ENCODE results near the gene KLHL10. TPM values are rescaled to one million over a fixed set of nuclear protein-coding genes. Genes with fewer than 3 reads are reported as not detected.
A peak's percentile ranks its signal among the peaks of the same experiment; 100 is the strongest.

KLHL10 gene
- polyA plus RNA-seq, 2 of the 4 experiments (the other 2 are of a cell fraction) = 0.12 to 0.13 TPM

DNA sequence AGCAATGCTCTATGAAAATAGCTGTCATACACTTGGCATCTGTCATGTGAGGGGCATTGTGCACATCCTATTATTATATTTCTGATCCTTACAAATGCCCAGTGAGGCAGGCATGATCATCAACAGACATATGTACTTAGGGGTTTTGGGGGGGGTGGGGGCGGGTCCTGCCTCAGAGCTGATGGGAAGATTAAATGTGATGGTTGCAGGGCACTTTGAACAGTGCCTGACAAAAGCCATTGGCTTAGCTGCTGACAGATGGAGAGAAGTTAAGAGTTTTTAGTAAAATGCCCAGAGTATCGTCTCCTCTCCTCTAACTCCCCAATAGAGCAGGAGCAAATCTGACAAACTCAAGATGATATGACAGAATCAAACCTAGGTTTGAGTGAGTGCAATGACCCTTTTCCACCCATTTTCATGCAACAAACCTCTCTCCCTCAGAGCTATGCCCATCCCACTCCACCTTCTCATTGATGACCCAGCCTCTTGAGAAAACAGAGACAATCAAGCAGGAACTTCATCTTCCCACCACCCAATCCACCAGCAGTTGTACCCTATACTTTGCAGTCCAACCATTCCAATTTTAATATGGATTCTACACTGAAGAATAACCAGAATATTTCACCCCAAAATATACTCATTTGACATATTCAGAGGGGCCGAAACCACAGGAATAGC lies 22.8 kb downstream of the KLHL10 start:
- no peak overlapping the region for H3K4me2 ChIP-seq
- CTCF ChIA-PET = interaction anchor here (0.6 to 1.6 kb wide), 10 partner anchors 12 to 688 kb away, joined by 3 to 6 read pairs (median 3); partner anchors contain the start of gene FKBP10
- DNase-seq (ENCODE audit: low read depth in 1 of 2, low spot score in 1 of 2) (no peak), FAIRE-seq (no peak), ATAC-seq (no peak)
- WGBS (ENCODE audit: missing lambda C conversion rate) = 62% methylated on average over 3 of the region's 3 CpGs
- peaks cover 40% of the 10 kb centered on the region for H3K4me1 ChIP-seq
- no peak overlapping the region for H3K4me3 ChIP-seq
- H3K9me3 ChIP-seq = no peaks in the 10 kb centered on the region
- TF ChIP-seq, protein P1, sequence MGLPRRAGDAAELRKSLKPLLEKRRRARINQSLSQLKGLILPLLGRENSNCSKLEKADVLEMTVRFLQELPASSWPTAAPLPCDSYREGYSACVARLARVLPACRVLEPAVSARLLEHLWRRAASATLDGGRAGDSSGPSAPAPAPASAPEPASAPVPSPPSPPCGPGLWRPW (IDR thresholded peaks at IDR 0.05) = no peak
- TF ChIP-seq CBX2 (IDR thresholded peaks at IDR 0.05; ENCODE audit: borderline replicate concordance, low read depth) (no peak), TFCP2L1 (CRISPR knock-in tag; IDR thresholded peaks at IDR 0.05) (no peak), JUN (IDR thresholded peaks at IDR 0.05) (no peak), HEYL (CRISPR knock-in tag; IDR thresholded peaks at IDR 0.05) (no peak), FOSB (CRISPR knock-in tag; IDR thresholded peaks at IDR 0.05) (no peak)
- TF ChIP-seq, protein P2, sequence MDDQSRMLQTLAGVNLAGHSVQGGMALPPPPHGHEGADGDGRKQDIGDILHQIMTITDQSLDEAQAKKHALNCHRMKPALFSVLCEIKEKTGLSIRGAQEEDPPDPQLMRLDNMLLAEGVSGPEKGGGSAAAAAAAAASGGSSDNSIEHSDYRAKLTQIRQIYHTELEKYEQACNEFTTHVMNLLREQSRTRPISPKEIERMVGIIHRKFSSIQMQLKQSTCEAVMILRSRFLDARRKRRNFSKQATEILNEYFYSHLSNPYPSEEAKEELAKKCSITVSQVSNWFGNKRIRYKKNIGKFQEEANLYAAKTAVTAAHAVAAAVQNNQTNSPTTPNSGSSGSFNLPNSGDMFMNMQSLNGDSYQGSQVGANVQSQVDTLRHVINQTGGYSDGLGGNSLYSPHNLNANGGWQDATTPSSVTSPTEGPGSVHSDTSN (IDR thresholded peaks at IDR 0.05) = no peak
- TF ChIP-seq, protein P3, sequence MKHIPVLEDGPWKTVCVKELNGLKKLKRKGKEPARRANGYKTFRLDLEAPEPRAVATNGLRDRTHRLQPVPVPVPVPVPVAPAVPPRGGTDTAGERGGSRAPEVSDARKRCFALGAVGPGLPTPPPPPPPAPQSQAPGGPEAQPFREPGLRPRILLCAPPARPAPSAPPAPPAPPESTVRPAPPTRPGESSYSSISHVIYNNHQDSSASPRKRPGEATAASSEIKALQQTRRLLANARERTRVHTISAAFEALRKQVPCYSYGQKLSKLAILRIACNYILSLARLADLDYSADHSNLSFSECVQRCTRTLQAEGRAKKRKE (CRISPR knock-in tag; IDR thresholded peaks at IDR 0.05; ENCODE audit: low read depth) = no peak
- TF ChIP-seq, protein P4, sequence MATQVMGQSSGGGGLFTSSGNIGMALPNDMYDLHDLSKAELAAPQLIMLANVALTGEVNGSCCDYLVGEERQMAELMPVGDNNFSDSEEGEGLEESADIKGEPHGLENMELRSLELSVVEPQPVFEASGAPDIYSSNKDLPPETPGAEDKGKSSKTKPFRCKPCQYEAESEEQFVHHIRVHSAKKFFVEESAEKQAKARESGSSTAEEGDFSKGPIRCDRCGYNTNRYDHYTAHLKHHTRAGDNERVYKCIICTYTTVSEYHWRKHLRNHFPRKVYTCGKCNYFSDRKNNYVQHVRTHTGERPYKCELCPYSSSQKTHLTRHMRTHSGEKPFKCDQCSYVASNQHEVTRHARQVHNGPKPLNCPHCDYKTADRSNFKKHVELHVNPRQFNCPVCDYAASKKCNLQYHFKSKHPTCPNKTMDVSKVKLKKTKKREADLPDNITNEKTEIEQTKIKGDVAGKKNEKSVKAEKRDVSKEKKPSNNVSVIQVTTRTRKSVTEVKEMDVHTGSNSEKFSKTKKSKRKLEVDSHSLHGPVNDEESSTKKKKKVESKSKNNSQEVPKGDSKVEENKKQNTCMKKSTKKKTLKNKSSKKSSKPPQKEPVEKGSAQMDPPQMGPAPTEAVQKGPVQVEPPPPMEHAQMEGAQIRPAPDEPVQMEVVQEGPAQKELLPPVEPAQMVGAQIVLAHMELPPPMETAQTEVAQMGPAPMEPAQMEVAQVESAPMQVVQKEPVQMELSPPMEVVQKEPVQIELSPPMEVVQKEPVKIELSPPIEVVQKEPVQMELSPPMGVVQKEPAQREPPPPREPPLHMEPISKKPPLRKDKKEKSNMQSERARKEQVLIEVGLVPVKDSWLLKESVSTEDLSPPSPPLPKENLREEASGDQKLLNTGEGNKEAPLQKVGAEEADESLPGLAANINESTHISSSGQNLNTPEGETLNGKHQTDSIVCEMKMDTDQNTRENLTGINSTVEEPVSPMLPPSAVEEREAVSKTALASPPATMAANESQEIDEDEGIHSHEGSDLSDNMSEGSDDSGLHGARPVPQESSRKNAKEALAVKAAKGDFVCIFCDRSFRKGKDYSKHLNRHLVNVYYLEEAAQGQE (IDR thresholded peaks at IDR 0.05) = no peak
- POLR2A ChIA-PET = no interaction called here
- no peak overlapping the region for H3K27ac ChIP-seq

DNA sequence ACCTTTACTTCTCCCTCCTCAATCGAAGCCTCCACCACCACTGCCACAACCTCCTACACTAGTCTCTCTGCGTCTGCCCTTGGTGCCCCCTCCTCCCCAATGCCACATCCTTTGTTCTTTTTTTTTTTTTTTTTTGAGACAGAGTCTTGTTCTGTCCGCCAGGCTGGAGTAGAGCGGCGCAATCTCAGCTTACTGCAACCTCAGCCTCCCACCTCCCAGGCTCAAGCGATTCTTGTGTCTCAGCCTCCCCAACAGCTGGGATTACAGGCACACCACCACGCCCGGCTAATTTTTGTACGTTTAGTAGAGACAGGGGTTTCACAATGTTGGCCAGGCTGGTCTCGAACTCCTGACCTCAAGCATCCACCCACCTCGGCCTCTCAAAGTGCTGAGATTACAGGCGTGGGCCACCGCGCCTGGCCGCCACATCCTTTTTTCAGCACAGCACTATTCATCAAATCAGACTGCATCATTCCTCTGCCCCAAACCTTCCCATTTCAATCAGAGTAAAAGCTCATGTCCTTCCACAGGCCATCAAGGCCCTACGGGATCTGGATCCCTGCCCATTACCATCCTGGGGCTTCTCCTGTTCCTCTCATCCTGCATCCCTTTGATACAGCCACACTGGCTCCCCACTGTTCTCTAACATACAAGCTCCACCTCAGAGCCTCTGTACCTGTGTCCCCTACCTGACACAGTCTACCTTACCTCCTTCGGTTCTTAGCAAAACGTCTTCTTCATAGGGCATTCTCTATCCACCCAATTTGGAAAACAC lies 25.6 kb downstream of the KLHL10 start:
- no peak for ATAC-seq
- ChIA-PET CTCF (interaction anchor here (0.7 to 2.9 kb wide), 8 partner anchors 9 to 126 kb away, joined by 3 to 11 read pairs (median 8); partner anchors contain the start of gene P3H4), POLR2A (interaction anchor here (0.5 to 1.6 kb wide), 4 partner anchors 11 to 67 kb away, joined by 3 to 5 read pairs (median 4); partner anchors contain the start of gene ODAD4)
- H3K9me3 ChIP-seq = no peaks in the 10 kb centered on the region
- H3K27ac ChIP-seq = no peak overlapping the region
- 83% methylated on average over 18 of the region's 18 CpGs for WGBS (ENCODE audit: missing lambda C conversion rate)
- no peak for TF ChIP-seq KDM1A (IDR thresholded peaks at IDR 0.05; ENCODE audit: low read depth)
- no peak for TF ChIP-seq TP53 (CRISPR knock-in tag; IDR thresholded peaks at IDR 0.05)
- H3K4me3 ChIP-seq = peak overlapping the region; percentile 89
- DNase-seq (ENCODE audit: low read depth in 1 of 2, low spot score in 1 of 2) = no peak
- peak overlapping the region; percentile 88 for H3K4me2 ChIP-seq
- peaks cover 40% of the 10 kb centered on the region for H3K4me1 ChIP-seq
- FAIRE-seq = no peak

DNA sequence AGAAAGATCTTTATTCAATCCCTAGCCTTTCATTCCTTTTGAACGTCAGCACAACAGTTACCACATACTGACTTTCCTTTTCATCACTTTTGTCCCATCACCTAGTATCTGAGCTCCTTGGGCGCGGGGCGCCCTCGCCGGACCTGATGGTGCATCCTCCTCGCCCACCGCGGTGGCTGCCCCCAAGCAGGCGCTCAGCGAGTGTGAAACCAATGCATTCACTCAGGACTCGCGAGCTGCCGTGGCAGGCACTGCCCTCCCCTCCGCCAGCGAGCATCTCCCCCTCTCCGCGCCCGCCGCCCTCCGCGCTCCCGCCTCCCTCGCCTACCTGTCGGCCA lies 26.8 kb downstream of the KLHL10 start:
- ChIA-PET CTCF (interaction anchor here (0.6 to 2.9 kb wide), 20 partner anchors 10 to 826 kb away, joined by 3 to 11 read pairs (median 4); partner anchors contain the start of genes ACLY, JUP and P3H4), POLR2A (interaction anchor here (0.6 to 2.2 kb wide), 13 partner anchors 13 to 176 kb away, joined by 3 to 13 read pairs (median 4); partner anchors contain the start of genes ACLY, EIF1, FKBP10 and JUP)
- DNase-seq (ENCODE audit: low read depth in 1 of 2, low spot score in 1 of 2) (no peak), FAIRE-seq (no peak), ATAC-seq (peak in 1 of 2 experiments; percentile 51; a peak in 2 of 6 replicates)
- Histone ChIP-seq H3K4me3 (peak overlapping the region; percentile 89), H3K4me1 (peaks cover 39% of the 10 kb centered on the region), H3K9me3 (no peaks in the 10 kb centered on the region), H3K4me2 (peak overlapping the region; percentile 88), H3K27ac (peak overlapping the region; percentile 92 to 94)
- TF ChIP-seq ZSCAN20 (CRISPR knock-in tag; IDR thresholded peaks at IDR 0.05) (no peak), MAZ (IDR thresholded peaks at IDR 0.05; ENCODE audit: borderline replicate concordance, low read depth, low read length) (no peak), HOXB5 (CRISPR knock-in tag; IDR thresholded peaks at IDR 0.05) (no peak)
- TF ChIP-seq, protein P5, sequence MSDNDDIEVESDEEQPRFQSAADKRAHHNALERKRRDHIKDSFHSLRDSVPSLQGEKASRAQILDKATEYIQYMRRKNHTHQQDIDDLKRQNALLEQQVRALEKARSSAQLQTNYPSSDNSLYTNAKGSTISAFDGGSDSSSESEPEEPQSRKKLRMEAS (IDR thresholded peaks at IDR 0.05) = peak; percentile 40; the same call in 1 of the 2 replicates
- 2% methylated on average over 25 of the region's 25 CpGs for WGBS (ENCODE audit: missing lambda C conversion rate)

All from A549 (cell line).